Liver (tissue), 9 donors: ENCODE results near the gene LRP4. TPM values are rescaled to one million over a fixed set of nuclear protein-coding genes. Genes with fewer than 3 reads are reported as not detected.

Experiments used
- DNase-seq: peaks from one replicate; pipeline ENCODE4 v3.0.0-alpha.2; 2017; ENCODE audit warnings: low spot score
- H3K27ac ChIP-seq, 2 donors: one replicate each; pipeline ENCODE4 v1.7.0; 2013; ENCODE audit warnings: inconsistent platforms in 2 of 2, low read length in 2 of 2, control low read depth in 1 of 2, low read depth in 1 of 2, mild to moderate bottlenecking in 1 of 2
- H3K27me3 ChIP-seq, 4 donors: one replicate each; pipeline versions ENCODE4 v1.6.1 to v1.7.0; 2013; ENCODE audit warnings: low read length in 3 of 4, inconsistent platforms in 1 of 4, mild to moderate bottlenecking in 1 of 4, moderate library complexity in 1 of 4; ENCODE audit not compliant: control insufficient read depth in 4 of 4, insufficient read depth in 4 of 4
- H3K36me3 ChIP-seq, 4 donors: one replicate each; pipeline versions ENCODE4 v1.6.1 to v1.7.0; 2013; ENCODE audit warnings: low read length in 3 of 4, mild to moderate bottlenecking in 3 of 4, low read depth in 1 of 4, moderate library complexity in 1 of 4; ENCODE audit not compliant: control insufficient read depth in 4 of 4, insufficient read depth in 3 of 4
- H3K4me1 ChIP-seq, 4 donors: one replicate each; pipeline versions ENCODE4 v1.6.1 to v1.7.0; 2013; ENCODE audit warnings: low read length in 3 of 4, mild to moderate bottlenecking in 3 of 4, moderate library complexity in 1 of 4; ENCODE audit not compliant: control insufficient read depth in 4 of 4, insufficient read depth in 4 of 4
- H3K4me3 ChIP-seq, 3 donors: one replicate each; pipeline versions ENCODE4 v1.6.1 to v1.7.0; 2013; ENCODE audit warnings: low read length in 3 of 3, control low read depth in 1 of 3, low read depth in 1 of 3, mild to moderate bottlenecking in 1 of 3
- H3K9ac ChIP-seq, 2 donors: one replicate each; pipeline ENCODE4 v1.7.0; 2013; ENCODE audit warnings: low read length in 2 of 2, mild to moderate bottlenecking in 2 of 2, moderate library complexity in 2 of 2, control low read depth in 1 of 2, low read depth in 1 of 2
- H3K9me3 ChIP-seq, 4 donors: one replicate each; pipeline versions ENCODE4 v1.6.1 to v1.7.0; 2013; ENCODE audit warnings: low read length in 3 of 4; ENCODE audit not compliant: control insufficient read depth in 4 of 4
- EGR1 ChIP-seq, 2 donors: IDR thresholded peaks; 2 replicates each; pipeline ENCODE4 v1.6.1; 2016 to 2018; ENCODE audit warnings: antibody characterized with exemption in 2 of 2, low read depth in 2 of 2
- FOXA1 ChIP-seq: IDR thresholded peaks from 2 replicates; pipeline ENCODE4 v1.6.1; 2016; ENCODE audit warnings: antibody characterized with exemption
- FOXA2 ChIP-seq: IDR thresholded peaks from 2 replicates; pipeline ENCODE4 v1.6.1; 2016; ENCODE audit warnings: antibody characterized with exemption
- GABPA ChIP-seq, 2 donors: IDR thresholded peaks in 1 of 2; conservative IDR thresholded peaks in 1 of 2; 2 replicates each; pipeline ENCODE4 v1.6.1; 2016; ENCODE audit warnings: antibody characterized with exemption in 2 of 2, mild to moderate bottlenecking in 1 of 2, moderate library complexity in 1 of 2
- HNF4A ChIP-seq, 2 donors: conservative IDR thresholded peaks; 2 replicates each; pipeline ENCODE4 v1.6.1; 2016; ENCODE audit warnings: antibody characterized with exemption in 2 of 2, mild to moderate bottlenecking in 2 of 2
- HNF4G ChIP-seq: IDR thresholded peaks from 2 replicates; pipeline ENCODE4 v1.6.1; 2016; ENCODE audit warnings: antibody characterized with exemption
- JUND ChIP-seq, 2 donors: IDR thresholded peaks; 2 replicates each; pipeline ENCODE4 v1.6.1; 2016; ENCODE audit warnings: antibody characterized with exemption in 2 of 2
- NR2F2 ChIP-seq: IDR thresholded peaks from 2 replicates; pipeline ENCODE4 v1.6.1; 2016; ENCODE audit warnings: antibody characterized with exemption
- RAD21 ChIP-seq, 2 donors: IDR thresholded peaks; 2 replicates each; pipeline ENCODE4 v1.6.1; 2016; ENCODE audit warnings: antibody characterized with exemption in 2 of 2, mild to moderate bottlenecking in 2 of 2
- RXRA ChIP-seq, 2 donors: IDR thresholded peaks; 2 replicates each; pipeline ENCODE4 v1.6.1; 2017 to 2018; ENCODE audit warnings: antibody characterized with exemption in 2 of 2, mild to moderate bottlenecking in 1 of 2
- SP1 ChIP-seq: IDR thresholded peaks from 2 replicates; pipeline ENCODE4 v1.6.1; 2018; ENCODE audit warnings: antibody characterized with exemption, mild to moderate bottlenecking
- TAF1 ChIP-seq: conservative IDR thresholded peaks from 2 replicates; pipeline ENCODE4 v1.6.1; 2016; ENCODE audit warnings: antibody characterized with exemption, mild to moderate bottlenecking
- YY1 ChIP-seq: IDR thresholded peaks from 2 replicates; pipeline ENCODE4 v1.6.1; 2016; ENCODE audit warnings: antibody characterized with exemption, mild to moderate bottlenecking
- WGBS: extraction: QIAGEN DNeasy Blood & Tissue Kit; methylation state at CpG from one replicate; pipeline ENCODE4 v1.1.7; 2013; 5-methylcytosine and 5-hydroxymethylcytosine counted together
- polyA plus RNA-seq, 2 donors: library from polyadenylated mRNA; stranded (reverse) in 1 of 2; unstranded in 1 of 2; fragments of 200-250 nt in 1 of 2; fragments of >200 nt in 1 of 2; fragmentation: Nextera tagmentation in 1 of 2; extraction: Ambion mirVana in 1 of 2; gene quantifications; one replicate each; pipeline versions ENCODE4 v1.2.1 to v1.2.3, GENCODE V29; 2013 to 2015
- total RNA-seq, 2 donors: library from RNA; depleted of rRNA; stranded (reverse); fragments of >200 nt; gene quantifications; one replicate each; pipeline ENCODE4 v1.2.3, GENCODE V29; 2014
- TF ChIP-seq, protein P1 (sequence below): IDR thresholded peaks from 2 replicates; pipeline ENCODE4 v1.6.1; 2016; ENCODE audit warnings: antibody characterized with exemption
- TF ChIP-seq, protein P2 (sequence below): IDR thresholded peaks from 2 replicates; pipeline ENCODE4 v1.6.1; 2016; ENCODE audit warnings: antibody characterized with exemption
- TF ChIP-seq, protein P3 (sequence below): fragments of 150-350 bp; IDR thresholded peaks from 2 replicates; pipeline ENCODE4 v1.5.1; 2017; ENCODE audit warnings: improper control_type of control experiment, low read depth, low read length; ENCODE audit not compliant: missing input control
- TF ChIP-seq, protein P4 (sequence below): IDR thresholded peaks from 2 replicates; pipeline ENCODE4 v1.6.1; 2016; ENCODE audit warnings: antibody characterized with exemption
- donor health status: healthy.
- donor health status: healthy.
- donor health status: healthy.
- donor health status: healthy.
- donor health status: healthy.

The LRP4 gene
- total and polyA plus RNA-seq, 4 donors, result 0.50 to 3.1 (median 0.90) TPM

DNA sequence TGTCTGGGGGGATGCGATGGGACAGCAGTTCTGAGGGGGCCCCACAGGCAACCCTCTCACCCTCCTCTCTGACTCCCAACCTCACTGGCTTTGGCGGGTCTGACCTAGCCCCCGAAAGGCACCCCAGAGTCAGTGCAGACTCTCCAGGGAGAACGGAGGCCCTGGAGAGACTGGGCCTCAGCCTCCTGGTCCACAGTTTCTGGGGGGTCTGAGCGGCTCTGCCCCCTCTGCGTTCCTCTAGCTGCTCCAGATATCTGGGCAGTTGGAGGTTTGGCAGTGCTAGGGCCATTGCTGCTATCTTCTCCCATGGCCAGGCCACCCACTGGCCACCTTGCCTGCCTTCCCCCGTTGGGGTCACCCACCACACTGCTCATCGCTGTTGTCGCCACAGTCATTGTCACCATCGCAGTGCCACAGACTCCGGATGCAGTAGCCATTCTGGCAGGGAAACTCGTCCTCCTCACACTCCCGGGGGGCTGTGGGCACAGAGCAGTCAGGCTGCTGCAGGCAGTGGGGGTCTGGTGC, 18.8 kb downstream of the LRP4 start:
- no peak overlapping the region for H3K4me3 ChIP-seq
- DNase-seq, result no peak
- H3K9me3 ChIP-seq, result no peaks in the 10 kb centered on the region
- no peaks in the 10 kb centered on the region for H3K36me3 ChIP-seq
- H3K27ac ChIP-seq, result no peak overlapping the region
- no peaks in the 10 kb centered on the region for H3K27me3 ChIP-seq
- H3K9ac ChIP-seq, result no peak overlapping the region
- H3K4me1 ChIP-seq, result peaks cover 0 to 7% (median 5%) of the 10 kb centered on the region in 4 donors
- TF ChIP-seq NR2F2 (no peak), RXRA (IDR thresholded peaks at IDR 0.05) (no peak), YY1 (no peak), FOXA2 (no peak), RAD21 (IDR thresholded peaks at IDR 0.05) (no peak), TAF1 (no peak), EGR1 (IDR thresholded peaks at IDR 0.05; ENCODE audit: low read depth in 2 of 2) (no peak), JUND (IDR thresholded peaks at IDR 0.05) (no peak), FOXA1 (no peak), SP1 (no peak), GABPA (IDR thresholded peaks at IDR 0.05 in 1 of 2, conservative IDR thresholded peaks at IDR 0.05 in 1 of 2) (no peak), HNF4G (no peak)
- TF ChIP-seq, protein P1, sequence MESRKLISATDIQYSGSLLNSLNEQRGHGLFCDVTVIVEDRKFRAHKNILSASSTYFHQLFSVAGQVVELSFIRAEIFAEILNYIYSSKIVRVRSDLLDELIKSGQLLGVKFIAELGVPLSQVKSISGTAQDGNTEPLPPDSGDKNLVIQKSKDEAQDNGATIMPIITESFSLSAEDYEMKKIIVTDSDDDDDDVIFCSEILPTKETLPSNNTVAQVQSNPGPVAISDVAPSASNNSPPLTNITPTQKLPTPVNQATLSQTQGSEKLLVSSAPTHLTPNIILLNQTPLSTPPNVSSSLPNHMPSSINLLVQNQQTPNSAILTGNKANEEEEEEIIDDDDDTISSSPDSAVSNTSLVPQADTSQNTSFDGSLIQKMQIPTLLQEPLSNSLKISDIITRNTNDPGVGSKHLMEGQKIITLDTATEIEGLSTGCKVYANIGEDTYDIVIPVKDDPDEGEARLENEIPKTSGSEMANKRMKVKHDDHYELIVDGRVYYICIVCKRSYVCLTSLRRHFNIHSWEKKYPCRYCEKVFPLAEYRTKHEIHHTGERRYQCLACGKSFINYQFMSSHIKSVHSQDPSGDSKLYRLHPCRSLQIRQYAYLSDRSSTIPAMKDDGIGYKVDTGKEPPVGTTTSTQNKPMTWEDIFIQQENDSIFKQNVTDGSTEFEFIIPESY, result no peak
- TF ChIP-seq, protein P2, sequence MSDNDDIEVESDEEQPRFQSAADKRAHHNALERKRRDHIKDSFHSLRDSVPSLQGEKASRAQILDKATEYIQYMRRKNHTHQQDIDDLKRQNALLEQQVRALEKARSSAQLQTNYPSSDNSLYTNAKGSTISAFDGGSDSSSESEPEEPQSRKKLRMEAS, result no peak
- TF ChIP-seq, protein P3, sequence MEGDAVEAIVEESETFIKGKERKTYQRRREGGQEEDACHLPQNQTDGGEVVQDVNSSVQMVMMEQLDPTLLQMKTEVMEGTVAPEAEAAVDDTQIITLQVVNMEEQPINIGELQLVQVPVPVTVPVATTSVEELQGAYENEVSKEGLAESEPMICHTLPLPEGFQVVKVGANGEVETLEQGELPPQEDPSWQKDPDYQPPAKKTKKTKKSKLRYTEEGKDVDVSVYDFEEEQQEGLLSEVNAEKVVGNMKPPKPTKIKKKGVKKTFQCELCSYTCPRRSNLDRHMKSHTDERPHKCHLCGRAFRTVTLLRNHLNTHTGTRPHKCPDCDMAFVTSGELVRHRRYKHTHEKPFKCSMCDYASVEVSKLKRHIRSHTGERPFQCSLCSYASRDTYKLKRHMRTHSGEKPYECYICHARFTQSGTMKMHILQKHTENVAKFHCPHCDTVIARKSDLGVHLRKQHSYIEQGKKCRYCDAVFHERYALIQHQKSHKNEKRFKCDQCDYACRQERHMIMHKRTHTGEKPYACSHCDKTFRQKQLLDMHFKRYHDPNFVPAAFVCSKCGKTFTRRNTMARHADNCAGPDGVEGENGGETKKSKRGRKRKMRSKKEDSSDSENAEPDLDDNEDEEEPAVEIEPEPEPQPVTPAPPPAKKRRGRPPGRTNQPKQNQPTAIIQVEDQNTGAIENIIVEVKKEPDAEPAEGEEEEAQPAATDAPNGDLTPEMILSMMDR, result no peak
- TF ChIP-seq, protein P4, sequence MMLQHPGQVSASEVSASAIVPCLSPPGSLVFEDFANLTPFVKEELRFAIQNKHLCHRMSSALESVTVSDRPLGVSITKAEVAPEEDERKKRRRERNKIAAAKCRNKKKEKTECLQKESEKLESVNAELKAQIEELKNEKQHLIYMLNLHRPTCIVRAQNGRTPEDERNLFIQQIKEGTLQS, result no peak
- WGBS, result 97% methylated on average over 13 of the region's 13 CpGs

DNA sequence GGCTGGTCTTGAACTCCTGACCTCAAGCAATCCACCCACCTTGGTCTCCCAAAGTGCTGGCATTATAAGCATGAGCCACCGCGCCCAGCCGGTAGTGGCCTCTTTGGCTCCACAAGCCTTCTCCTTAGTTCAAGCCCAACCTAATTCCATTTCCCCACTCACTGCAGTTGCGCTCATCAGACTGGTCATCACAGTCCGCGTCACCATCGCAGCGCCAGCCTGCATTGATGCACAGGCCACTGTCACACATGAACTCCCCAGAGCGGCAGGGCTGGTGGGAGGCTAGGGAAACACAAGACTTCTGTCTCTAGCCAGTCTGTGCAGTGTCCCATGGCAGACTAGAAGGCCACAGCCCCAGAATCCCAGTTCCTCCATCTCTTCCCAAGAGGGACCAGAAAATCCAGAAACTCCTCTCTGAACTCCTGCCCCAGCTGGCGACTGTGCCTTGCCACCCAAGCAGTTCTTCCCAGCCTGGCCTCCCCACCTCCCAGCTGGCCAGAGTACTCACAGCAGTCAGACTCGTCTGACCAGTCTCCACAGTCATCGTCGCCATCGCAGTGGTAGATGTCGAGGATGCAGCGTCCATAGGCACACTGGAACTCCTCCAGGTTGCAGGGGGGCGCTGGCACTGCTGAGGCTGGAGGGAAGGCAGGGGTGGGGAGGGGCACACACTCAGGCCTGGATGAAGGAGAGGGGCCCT, 19.8 kb downstream of the LRP4 start:
- 95% methylated on average over 17 of the region's 17 CpGs for WGBS
- no peaks in the 10 kb centered on the region for H3K27me3 ChIP-seq
- H3K27ac ChIP-seq, result no peak overlapping the region
- no peak overlapping the region for H3K4me3 ChIP-seq
- H3K4me1 ChIP-seq, result peaks cover 0 to 7% (median 5%) of the 10 kb centered on the region in 4 donors
- no peak for TF ChIP-seq FOXA1
- TF ChIP-seq HNF4G, result no peak
- TF ChIP-seq JUND (IDR thresholded peaks at IDR 0.05), result no peak
- no peak for TF ChIP-seq YY1
- TF ChIP-seq HNF4A (conservative IDR thresholded peaks at IDR 0.05), result no peak
- TF ChIP-seq, protein P1, result no peak
- TF ChIP-seq EGR1 (IDR thresholded peaks at IDR 0.05; ENCODE audit: low read depth in 2 of 2), result no peak
- no peak for TF ChIP-seq GABPA (IDR thresholded peaks at IDR 0.05 in 1 of 2, conservative IDR thresholded peaks at IDR 0.05 in 1 of 2)
- TF ChIP-seq SP1, result no peak
- TF ChIP-seq, protein P2, result no peak
- TF ChIP-seq FOXA2, result no peak
- no peak for TF ChIP-seq TAF1
- no peak for TF ChIP-seq RXRA (IDR thresholded peaks at IDR 0.05)
- TF ChIP-seq RAD21 (IDR thresholded peaks at IDR 0.05), result no peak
- H3K9me3 ChIP-seq, result no peaks in the 10 kb centered on the region
- DNase-seq, result no peak
- H3K9ac ChIP-seq, result no peak overlapping the region
- no peaks in the 10 kb centered on the region for H3K36me3 ChIP-seq
